ENCODE results near the gene SPOCK1. TPM values are rescaled to one million over a fixed set of nuclear protein-coding genes. Genes with fewer than 3 reads are reported as not detected.
"Not testable (repeated sequence)": the region's sequence is repeated elsewhere in the genome, so short reads cannot be mapped to it uniquely, and the experiment has no call there.

SPOCK1 gene
- total RNA-seq, 2 experiments from 2014 or later: not detected

- Mint-ChIP-seq H3K36me3 (ENCODE audit: low read depth) (no peaks in the 10 kb centered on the region), H3K27me3 (ENCODE audit: low read depth) (peaks cover 4% of the 10 kb centered on the region), H3K4me3 (no peak overlapping the region), H3K4me1 (ENCODE audit: low read depth) (no peaks in the 10 kb centered on the region), H3K9me3 (ENCODE audit: insufficient read depth) (no peaks in the 10 kb centered on the region), H3K27ac (no peak overlapping the region)
- ATAC-seq (no peak), DNase-seq (no peak)
- CTCF ChIA-PET: no interaction called here
- POLR2A ChIA-PET: no interaction called here
These were observed 96.5 kb downstream of the SPOCK1 start for GRCh38 chr5:137402436-137403187.

GRCh38 chr5:137401946-137402345 lies 97.2 kb downstream of the SPOCK1 start:
- H3K27ac Mint-ChIP-seq: no peak overlapping the region
- CTCF ChIA-PET: no interaction called here
- H3K27me3 Mint-ChIP-seq (ENCODE audit: low read depth): peaks cover 4% of the 10 kb centered on the region

GRCh38 chr5:137400571-137400970 lies 98.6 kb downstream of the SPOCK1 start:
- ChIA-PET POLR2A (no interaction called here), CTCF (no interaction called here)
- no peak overlapping the region for H3K4me3 Mint-ChIP-seq
- ATAC-seq (no peak), DNase-seq (no peak)
- H3K4me1 Mint-ChIP-seq (ENCODE audit: low read depth): no peaks in the 10 kb centered on the region
- no peaks in the 10 kb centered on the region for H3K9me3 Mint-ChIP-seq (ENCODE audit: insufficient read depth)
- no peak overlapping the region for H3K27ac Mint-ChIP-seq
- H3K36me3 Mint-ChIP-seq (ENCODE audit: low read depth): no peaks in the 10 kb centered on the region
- peaks cover 4% of the 10 kb centered on the region for H3K27me3 Mint-ChIP-seq (ENCODE audit: low read depth)

More at GRCh38 chr5:137401946-137402345, 97.2 kb downstream of the SPOCK1 start:
- POLR2A ChIA-PET: no interaction called here
- no peaks in the 10 kb centered on the region for H3K9me3 Mint-ChIP-seq (ENCODE audit: insufficient read depth)
- no peaks in the 10 kb centered on the region for H3K36me3 Mint-ChIP-seq (ENCODE audit: low read depth)
- ATAC-seq (no peak), DNase-seq (no peak)
- H3K4me3 Mint-ChIP-seq: no peak overlapping the region
- no peaks in the 10 kb centered on the region for H3K4me1 Mint-ChIP-seq (ENCODE audit: low read depth)

GRCh38 chr5:137399911-137400310 lies 99.2 kb downstream of the SPOCK1 start:
- no peak for DNase-seq
- Mint-ChIP-seq H3K27me3 (ENCODE audit: low read depth) (peaks cover 4% of the 10 kb centered on the region), H3K4me3 (no peak overlapping the region), H3K4me1 (ENCODE audit: low read depth) (no peaks in the 10 kb centered on the region), H3K36me3 (ENCODE audit: low read depth) (no peaks in the 10 kb centered on the region), H3K9me3 (ENCODE audit: insufficient read depth) (no peaks in the 10 kb centered on the region), H3K27ac (no peak overlapping the region)
- ATAC-seq: no peak
- CTCF ChIA-PET: no interaction called here
- POLR2A ChIA-PET: no interaction called here

GRCh38 chr5:137398751-137399150 lies 100.4 kb downstream of the SPOCK1 start:
- Mint-ChIP-seq H3K27ac (no peak overlapping the region), H3K27me3 (ENCODE audit: low read depth) (peaks cover 4% of the 10 kb centered on the region), H3K9me3 (ENCODE audit: insufficient read depth) (no peaks in the 10 kb centered on the region), H3K36me3 (ENCODE audit: low read depth) (no peaks in the 10 kb centered on the region), H3K4me3 (no peak overlapping the region), H3K4me1 (ENCODE audit: low read depth) (no peaks in the 10 kb centered on the region)
- ChIA-PET POLR2A (no interaction called here), CTCF (no interaction called here)
- no peak for DNase-seq
- no peak for ATAC-seq

GRCh38 chr5:137398154-137398553 lies 101.0 kb downstream of the SPOCK1 start:
- Mint-ChIP-seq H3K36me3 (ENCODE audit: low read depth) (no peaks in the 10 kb centered on the region), H3K9me3 (ENCODE audit: insufficient read depth) (no peaks in the 10 kb centered on the region), H3K27me3 (ENCODE audit: low read depth) (peaks cover 3% of the 10 kb centered on the region), H3K27ac (no peak overlapping the region), H3K4me1 (ENCODE audit: low read depth) (no peaks in the 10 kb centered on the region), H3K4me3 (no peak overlapping the region)
- DNase-seq: no peak
- CTCF ChIA-PET: no interaction called here
- ATAC-seq: no peak
- POLR2A ChIA-PET: no interaction called here

- POLR2A ChIA-PET: no interaction called here
- CTCF ChIA-PET: no interaction called here
- H3K36me3 Mint-ChIP-seq (ENCODE audit: low read depth): no peaks in the 10 kb centered on the region
- no peaks in the 10 kb centered on the region for H3K4me1 Mint-ChIP-seq (ENCODE audit: low read depth)
- no peak overlapping the region for H3K4me3 Mint-ChIP-seq
- H3K27ac Mint-ChIP-seq: no peak overlapping the region
- DNase-seq (no peak), ATAC-seq (no peak)
- H3K27me3 Mint-ChIP-seq (ENCODE audit: low read depth): peaks cover 2% of the 10 kb centered on the region
- H3K9me3 Mint-ChIP-seq (ENCODE audit: insufficient read depth): no peaks in the 10 kb centered on the region
These were observed 103.9 kb downstream of the SPOCK1 start for GRCh38 chr5:137395011-137395755.

GRCh38 chr5:137394380-137394779 lies 104.7 kb downstream of the SPOCK1 start:
- POLR2A ChIA-PET: no interaction called here
- Mint-ChIP-seq H3K4me1 (ENCODE audit: low read depth) (no peaks in the 10 kb centered on the region), H3K36me3 (ENCODE audit: low read depth) (no peaks in the 10 kb centered on the region), H3K27me3 (ENCODE audit: low read depth) (peaks cover 2% of the 10 kb centered on the region), H3K4me3 (no peak overlapping the region), H3K27ac (no peak overlapping the region), H3K9me3 (ENCODE audit: insufficient read depth) (no peaks in the 10 kb centered on the region)
- DNase-seq: no peak
- no peak for ATAC-seq
- CTCF ChIA-PET: no interaction called here

- peaks cover 2% of the 10 kb centered on the region for H3K27me3 Mint-ChIP-seq (ENCODE audit: low read depth)
- no peak for ATAC-seq
- no peaks in the 10 kb centered on the region for H3K4me1 Mint-ChIP-seq (ENCODE audit: low read depth)
- no peaks in the 10 kb centered on the region for H3K36me3 Mint-ChIP-seq (ENCODE audit: low read depth)
- no peak overlapping the region for H3K4me3 Mint-ChIP-seq
- ChIA-PET CTCF (no interaction called here), POLR2A (no interaction called here)
- H3K27ac Mint-ChIP-seq: no peak overlapping the region
- H3K9me3 Mint-ChIP-seq (ENCODE audit: insufficient read depth): no peaks in the 10 kb centered on the region
- no peak for DNase-seq
These were observed 105.7 kb downstream of the SPOCK1 start for GRCh38 chr5:137393196-137393993.

GRCh38 chr5:137392261-137392660 lies 106.9 kb downstream of the SPOCK1 start:
- peaks cover 2% of the 10 kb centered on the region for H3K27me3 Mint-ChIP-seq (ENCODE audit: low read depth)
- H3K4me3 Mint-ChIP-seq: no peak overlapping the region
- ChIA-PET POLR2A (no interaction called here), CTCF (no interaction called here)
- H3K36me3 Mint-ChIP-seq (ENCODE audit: low read depth): no peaks in the 10 kb centered on the region
- no peak overlapping the region for H3K27ac Mint-ChIP-seq
- no peaks in the 10 kb centered on the region for H3K9me3 Mint-ChIP-seq (ENCODE audit: insufficient read depth)
- no peaks in the 10 kb centered on the region for H3K4me1 Mint-ChIP-seq (ENCODE audit: low read depth)
- DNase-seq (no peak), ATAC-seq (no peak)

- H3K4me1 Mint-ChIP-seq (ENCODE audit: low read depth); CTCF ChIA-PET; H3K27me3 Mint-ChIP-seq (ENCODE audit: low read depth); POLR2A ChIA-PET; H3K9me3 Mint-ChIP-seq (ENCODE audit: insufficient read depth); H3K36me3 Mint-ChIP-seq (ENCODE audit: low read depth); H3K27ac Mint-ChIP-seq; DNase-seq; H3K4me3 Mint-ChIP-seq; ATAC-seq: not testable (repeated sequence)
These were observed 108.1 kb downstream of the SPOCK1 start for GRCh38 chr5:137391044-137391443.

- CTCF ChIA-PET: no interaction called here
- H3K9me3 Mint-ChIP-seq (ENCODE audit: insufficient read depth): no peaks in the 10 kb centered on the region
These were observed 110.1 kb downstream of the SPOCK1 start for GRCh38 chr5:137389042-137389441.

More at GRCh38 chr5:137389042-137389441, 110.1 kb downstream of the SPOCK1 start:
- POLR2A ChIA-PET: no interaction called here
- Mint-ChIP-seq H3K27ac (no peak overlapping the region), H3K27me3 (ENCODE audit: low read depth) (peaks cover 4% of the 10 kb centered on the region), H3K4me3 (no peak overlapping the region), H3K4me1 (ENCODE audit: low read depth) (no peaks in the 10 kb centered on the region), H3K36me3 (ENCODE audit: low read depth) (no peaks in the 10 kb centered on the region)
- DNase-seq: no peak
- ATAC-seq: no peak

Data from activated CD8-positive, alpha-beta T cell treated with anti-CD3 and anti-CD28 coated beads, Interleukin-2, amount 10 ng/mL, durations not matched to agents 7 days and 5 days (primary cell).